Measurements from ENCODE around the gene NNAT. TPM values are rescaled to one million over a fixed set of nuclear protein-coding genes. Genes with fewer than 3 reads are reported as not detected.
"Not testable (repeated sequence)": the region's sequence is repeated elsewhere in the genome, so short reads cannot be mapped to it uniquely, and the experiment has no call there.

NNAT gene
- not detected for total RNA-seq

- H3K4me3 ChIP-seq, result peak within 1 kb of the TSS in 3 of 4 donors; percentile 14 to 26 (median 25)
- peak within 1 kb of the TSS in 1 of 4 donors; percentile 69 for H3K27ac ChIP-seq
- no peaks in the 10 kb centered on the region for H3K27me3 ChIP-seq
- H3K4me1 ChIP-seq, result peaks cover 0 to 72% (median 9%) of the 10 kb centered on the region in 4 donors
- H3K36me3 ChIP-seq, result peaks cover 0 to 8% (median 0%) of the 10 kb centered on the region in 3 donors
- TF ChIP-seq CTCF (IDR thresholded peaks at IDR 0.05), result no peak
- DNase-seq, result no peak
- no peaks in the 10 kb centered on the region for H3K9me3 ChIP-seq
Observed at GRCh38 chr20:37521061-37521771, at the start of gene NNAT. Gene NNAT (plus strand): TSS chr20:37521250. CDS start chr20:37521332, 82 bp downstream.

- H3K27me3 ChIP-seq, result no peaks in the 10 kb centered on the region
- no peaks in the 10 kb centered on the region for H3K9me3 ChIP-seq
- H3K36me3 ChIP-seq, result no peaks in the 10 kb centered on the region
- TF ChIP-seq CTCF (IDR thresholded peaks at IDR 0.05) (no peak), POLR2A (IDR thresholded peaks at IDR 0.05) (no peak)
- no peak for DNase-seq
- no peak overlapping the region for H3K27ac ChIP-seq
- no peak overlapping the region for H3K4me3 ChIP-seq
- no peaks in the 10 kb centered on the region for H3K4me1 ChIP-seq
Observed at GRCh38 chr20:37471741-37472235, 49.3 kb upstream of the NNAT start.

GRCh38 chr20:37472435-37472834 is 48.6 kb upstream of the NNAT start:
- H3K9me3 ChIP-seq, H3K36me3 ChIP-seq, H3K4me3 ChIP-seq, DNase-seq, H3K27ac ChIP-seq, H3K4me1 ChIP-seq, H3K27me3 ChIP-seq: not testable (repeated sequence)

- no peaks in the 10 kb centered on the region for H3K36me3 ChIP-seq
- DNase-seq, result no peak
- no peaks in the 10 kb centered on the region for H3K9me3 ChIP-seq
- TF ChIP-seq POLR2A (IDR thresholded peaks at IDR 0.05) (no peak), CTCF (IDR thresholded peaks at IDR 0.05) (no peak)
- no peak overlapping the region for H3K4me3 ChIP-seq
- no peaks in the 10 kb centered on the region for H3K4me1 ChIP-seq
- no peak overlapping the region for H3K27ac ChIP-seq
- H3K27me3 ChIP-seq, result no peaks in the 10 kb centered on the region
Observed at GRCh38 chr20:37473249-37474000, 47.6 kb upstream of the NNAT start.

- H3K9me3 ChIP-seq, result no peaks in the 10 kb centered on the region
- H3K36me3 ChIP-seq, result no peaks in the 10 kb centered on the region
- TF ChIP-seq POLR2A (IDR thresholded peaks at IDR 0.05), result no peak
- no peak for TF ChIP-seq CTCF (IDR thresholded peaks at IDR 0.05)
- H3K4me1 ChIP-seq, result no peaks in the 10 kb centered on the region
- DNase-seq, result no peak
- H3K27me3 ChIP-seq, result no peaks in the 10 kb centered on the region
- H3K27ac ChIP-seq, result no peak overlapping the region
- no peak overlapping the region for H3K4me3 ChIP-seq
Observed at GRCh38 chr20:37474386-37474785, 46.7 kb upstream of the NNAT start.

GRCh38 chr20:37475252-37475651 is 45.8 kb upstream of the NNAT start:
- Histone ChIP-seq H3K9me3 (no peaks in the 10 kb centered on the region), H3K36me3 (no peaks in the 10 kb centered on the region), H3K4me3 (no peak overlapping the region), H3K27me3 (no peaks in the 10 kb centered on the region), H3K4me1 (no peaks in the 10 kb centered on the region), H3K27ac (no peak overlapping the region)
- no peak for TF ChIP-seq CTCF (IDR thresholded peaks at IDR 0.05)
- TF ChIP-seq POLR2A (IDR thresholded peaks at IDR 0.05), result no peak
- no peak for DNase-seq

All from Peyer's patch (tissue), 4 donors.